K562 (cell line): ENCODE data around the gene EDN2. TPM values are rescaled to one million over a fixed set of nuclear protein-coding genes. Genes with fewer than 3 reads are reported as not detected.

ENCODE experiments used
- ATAC-seq: fragments of 200-7000 bp; cut with Tn5 transposase; 3 replicates; pipeline ENCODE4 v1.9.1; 2020; ENCODE audit warnings: moderate library complexity
- BruUV-seq: library from RNA; stranded (reverse); fragments of 400-500 nt; replicated peaks from 2 replicates; lab custom pipeline; 2021; lab: Mats Ljungman, UMichigan
- CTCF ChIA-PET: fragments of 300-600 bp; formaldehyde crosslinking; extraction: SDS; loops from one replicate; lab custom pipeline; 2021; ENCODE audit warnings: low intra/inter-chr PET ratio; lab: Yijun Ruan, JAX
- POLR2A ChIA-PET: fragments of 300-600, 350-650 bp; sonication (Branson Sonifier 250); formaldehyde crosslinking; extraction: SDS; loops from one replicate; lab custom pipeline; 2021; ENCODE audit warnings: antibody characterized with exemption, inconsistent platforms; lab: Yijun Ruan, JAX
- DNase-seq, 4 experiments: peaks; one replicate each; pipeline versions ENCODE4 v3.0.0 to v3.0.0-alpha.2; 2011 to 2018; ENCODE audit warnings: low spot score in 3 of 4, mixed read lengths in 3 of 4; ENCODE audit errors: extremely low read depth in 1 of 4
- FAIRE-seq: peaks from 2 replicates; lab custom pipeline; 2011; peaks lifted over from hg19 to GRCh38; lab: Jason Lieb, UNC
- H2AFZ ChIP-seq: 2 replicates; pipeline ENCODE4 v1.6.0; 2011; ENCODE audit warnings: low read depth, low read length, control low read depth, inconsistent platforms
- H3K27ac ChIP-seq: fragments of 200-600 bp; 3 replicates; pipeline ENCODE4 v1.8.0; 2011; ENCODE audit warnings: low read depth, mild to moderate bottlenecking, control low read depth, inconsistent platforms, low read length, moderate library complexity, mixed read lengths; ENCODE audit errors: extremely low read depth
- H3K27me3 ChIP-seq, 2 experiments: fragments of 300-600 bp in 1 of 2; 2 replicates in 1 of 2; 3 replicates in 1 of 2; pipeline versions ENCODE4 v1.6.0 to v1.8.0; 2011; ENCODE audit warnings: inconsistent platforms in 2 of 2, low read length in 2 of 2, mild to moderate bottlenecking in 1 of 2, mixed read lengths in 1 of 2, moderate library complexity in 1 of 2; ENCODE audit not compliant: control insufficient read depth in 2 of 2, insufficient read depth in 2 of 2
- H3K36me3 ChIP-seq: fragments of 300-600 bp; 3 replicates; pipeline ENCODE4 v1.8.0; 2011; ENCODE audit warnings: mild to moderate bottlenecking, low read length, inconsistent platforms; ENCODE audit not compliant: control insufficient read depth, insufficient read depth
- H3K4me1 ChIP-seq, 2 experiments: fragments of 200-600 bp in 1 of 2; replicated peaks in 1 of 2; 2 replicates in 1 of 2; 3 replicates in 1 of 2; pipeline versions ENCODE4 v1.5.1 to v1.8.0; 2011; ENCODE audit warnings: inconsistent platforms in 2 of 2, low read length in 2 of 2, mild to moderate bottlenecking in 1 of 2, mixed read lengths in 1 of 2, moderate library complexity in 1 of 2; ENCODE audit not compliant: control insufficient read depth in 2 of 2, insufficient read depth in 2 of 2
- H3K4me2 ChIP-seq: 2 replicates; pipeline ENCODE4 v1.6.1; 2011; ENCODE audit warnings: low read length, control low read depth, inconsistent platforms, mixed read lengths; ENCODE audit not compliant: insufficient read depth
- H3K4me3 ChIP-seq: fragments of 200-600 bp; sonication (generic), shearing (Covaris generic); 2 replicates; pipeline ENCODE4 v1.5.1; 2016; ENCODE audit warnings: control low read depth, inconsistent platforms
- H3K79me2 ChIP-seq: fragments of 200-600 bp; 3 replicates; pipeline ENCODE4 v1.8.0; 2011; ENCODE audit warnings: low read length, inconsistent platforms; ENCODE audit not compliant: control insufficient read depth, insufficient read depth
- H3K9ac ChIP-seq, 2 experiments: 2 replicates each; pipeline versions ENCODE4 v1.6.0 to v1.6.1; 2011; ENCODE audit warnings: low read depth in 2 of 2, low read length in 2 of 2, control low read depth in 1 of 2, inconsistent platforms in 1 of 2, mild to moderate bottlenecking in 1 of 2, mixed read lengths in 1 of 2; ENCODE audit not compliant: insufficient read depth in 1 of 2
- H3K9me1 ChIP-seq: one replicate; pipeline ENCODE4 v1.6.0; 2011; ENCODE audit warnings: inconsistent platforms, mild to moderate bottlenecking, low read length, moderate library complexity; ENCODE audit not compliant: control insufficient read depth, insufficient read depth
- H3K9me3 ChIP-seq: replicated peaks from 2 replicates; pipeline ENCODE4 v1.5.1; 2011; ENCODE audit warnings: low read depth, low read length, inconsistent platforms; ENCODE audit not compliant: control insufficient read depth, insufficient read depth
- H4K20me1 ChIP-seq: replicated peaks from 2 replicates; pipeline ENCODE4 v1.6.1; 2011; ENCODE audit warnings: low read length, inconsistent platforms, mixed read lengths; ENCODE audit not compliant: control insufficient read depth, insufficient read depth
- BHLHE40 ChIP-seq: IDR thresholded peaks from 2 replicates; pipeline ENCODE4 v1.6.1; 2011; ENCODE audit warnings: low read length, improper control_type of control experiment
- CBX5 ChIP-seq: IDR thresholded peaks from 2 replicates; pipeline ENCODE4 v1.6.1; 2014; ENCODE audit warnings: low read depth, borderline replicate concordance
- CEBPZ ChIP-seq: fragments of 150-350 bp; IDR thresholded peaks from 2 replicates; pipeline ENCODE4 v1.6.1; 2014; ENCODE audit warnings: low read depth, mild to moderate bottlenecking, low read length, borderline replicate concordance
- CSDE1 ChIP-seq, 2 experiments: fragments of 450-650 bp; IDR thresholded peaks; 2 replicates each; pipeline ENCODE4 v1.6.1; 2016; ENCODE audit warnings: mild to moderate bottlenecking in 1 of 2
- FOXK2 ChIP-seq, 2 experiments: fragments of 450-650 bp; IDR thresholded peaks in 1 of 2; conservative IDR thresholded peaks in 1 of 2; 2 replicates each; pipeline ENCODE4 v1.6.1; 2016; ENCODE audit warnings: low read depth in 2 of 2, mild to moderate bottlenecking in 1 of 2
- HMG20B ChIP-seq: fragments of 250-450 bp; sonication (Bioruptor Pico); IDR thresholded peaks from 2 replicates; pipeline ENCODE4 v1.5.0; 2021; ENCODE audit warnings: mild to moderate bottlenecking
- MIER1 ChIP-seq: fragments of 450-650 bp; IDR thresholded peaks from 2 replicates; pipeline ENCODE4 v1.6.1; 2016; ENCODE audit warnings: antibody characterized with exemption, mild to moderate bottlenecking, low read depth
- MLLT1 ChIP-seq, 2 experiments: fragments of 450-650 bp; IDR thresholded peaks; 2 replicates each; pipeline ENCODE4 v1.6.1; 2016
- MTF1 ChIP-seq: fragments of 250-450 bp; sonication (Bioruptor Pico); IDR thresholded peaks from 2 replicates; pipeline ENCODE4 v1.9.0; 2021; ENCODE audit warnings: moderate library complexity, mild to moderate bottlenecking, inconsistent platforms, borderline replicate concordance
- POLR2H ChIP-seq: IDR thresholded peaks from 2 replicates; pipeline ENCODE4 v1.6.1; 2016; ENCODE audit warnings: missing genetic modification characterization, low read depth, mild to moderate bottlenecking, control low read depth, missing compliant biosample characterization, moderate library complexity
- RAD21 ChIP-seq, 2 experiments: fragments of 250-450 bp in 1 of 2; fragments of 450-650 bp in 1 of 2; sonication (Bioruptor Pico) in 1 of 2; formaldehyde crosslinking in 1 of 2; IDR thresholded peaks in 1 of 2; conservative IDR thresholded peaks in 1 of 2; 2 replicates each; pipeline versions ENCODE4 v1.4.0 to v1.8.0; 2020 to 2022; ENCODE audit warnings: mild to moderate bottlenecking in 2 of 2, moderate library complexity in 1 of 2
- SRSF1 ChIP-seq: fragments of 200-400 bp; formaldehyde crosslinking; IDR thresholded peaks from 2 replicates; pipeline ENCODE4 v1.6.1; 2017; ENCODE audit warnings: mild to moderate bottlenecking, low read depth, low read length, moderate library complexity
- WGBS: fragments of 100-300 bp; shearing (Covaris generic); methylation state at CpG from one replicate; pipeline ENCODE4 v1.1.6; 2016; ENCODE audit warnings: low coverage, mixed read lengths; ENCODE audit not compliant: insufficient coverage; ENCODE audit errors: missing lambda C conversion rate; 5-methylcytosine and 5-hydroxymethylcytosine counted together
- in situ Hi-C: fragments of 300-500 bp; cut with MboI; formaldehyde crosslinking; loops from 4 replicates; pipeline ENCODE4 v1.15.0; 2018; ENCODE audit warnings: inconsistent platforms, mixed read lengths
- intact Hi-C: fragments of 100-400 bp; cut with micrococcal nuclease; formaldehyde crosslinking; loops from 2 replicates; pipeline ENCODE4 v1.14.2; 2022
- polyA plus RNA-seq, 8 experiments: library from polyadenylated mRNA; depleted of rRNA in 4 of 8; stranded (reverse) in 5 of 8; unstranded in 3 of 8; fragments of >200 nt; fragmentation: Nextera tagmentation in 2 of 8; fragmentation: Illumina TruSeq in 1 of 8; extraction: Ambion mirVana in 2 of 8; extraction: Trizol in 1 of 8; gene quantifications; 2 replicates each; pipeline versions ENCODE4 v1.2.1 to v1.2.3, GENCODE V29; 2011 to 2014; ENCODE audit warnings: inconsistent platforms in 1 of 8, missing spikeins in 1 of 8
- total RNA-seq, 7 experiments: library from RNA; depleted of rRNA in 6 of 7; stranded (reverse); fragments of >200 nt in 6 of 7; fragmentation: Illumina TruSeq in 2 of 7; extraction: Trizol in 2 of 7; gene quantifications; 2 replicates each; pipeline versions ENCODE4 v1.2.1 to v1.2.3, GENCODE V29; 2011 to 2021; ENCODE audit warnings: low replicate concordance in 1 of 7

The EDN2 gene
- total and polyA plus RNA-seq, 9 of the 15 experiments (the other 6 are each of a cell fraction or from before 2014, with no cell fraction given): not detected

GRCh38 chr1:41529621-41530395, 45.3 kb upstream of the EDN2 start (continued):
- no peak for TF ChIP-seq CEBPZ
- TF ChIP-seq MIER1: no peak
- TF ChIP-seq HMG20B (CRISPR knock-in tag): no peak
- TF ChIP-seq BHLHE40: 0 out of 2 replicates have a peak, but pooled peaks have one; percentile 9

- no peak for FAIRE-seq
- Histone ChIP-seq H4K20me1 (no peaks in the 10 kb centered on the region; the same call in 1 of the 2 replicates), H3K4me2 (no peak overlapping the region), H3K79me2 (no peaks in the 10 kb centered on the region), H3K36me3 (no peaks in the 10 kb centered on the region), H3K9me3 (no peaks in the 10 kb centered on the region; the same call in 1 of the 2 replicates), H3K27me3 (peaks cover 0 to 24% of the 10 kb centered on the region in 2 experiments; a peak in 3 of 5 replicates), H3K9me1 (no peaks in the 10 kb centered on the region), H2AFZ (no peak overlapping the region), H3K4me3 (no peak overlapping the region), H3K9ac (no peak overlapping the region), H3K27ac (no peak overlapping the region), H3K4me1 (no peaks in the 10 kb centered on the region)
- in situ Hi-C loops (no loop called here), intact Hi-C loops (no loop called here)
- BruUV-seq: no TSS peak
- no peak for DNase-seq
- no peak for ATAC-seq
- ChIA-PET POLR2A (no interaction called here), CTCF (interaction anchor here (1.4 kb wide), 1 partner anchor 261 kb away, joined by 5 read pairs; no protein-coding TSS in a partner anchor)
- 6% methylated on average over 2 of the region's 7 CpGs for WGBS
- TF ChIP-seq CSDE1 (IDR thresholded peaks at IDR 0.05): no peak
- no peak for TF ChIP-seq RAD21 (CRISPR knock-in tag; conservative IDR thresholded peaks at IDR 0.05 in 1 of 2, IDR thresholded peaks at IDR 0.05 in 1 of 2)
- no peak for TF ChIP-seq SRSF1
- TF ChIP-seq MTF1: no peak
- no peak for TF ChIP-seq POLR2H
- TF ChIP-seq CBX5: no peak
- TF ChIP-seq MLLT1 (IDR thresholded peaks at IDR 0.05): no peak
- TF ChIP-seq FOXK2 (conservative IDR thresholded peaks at IDR 0.05 in 1 of 2, IDR thresholded peaks at IDR 0.05 in 1 of 2; ENCODE audit: low read depth in 2 of 2): no peak
Measured at GRCh38 chr1:41528726-41529605, 44.5 kb upstream of the EDN2 start.
